ENCODE measurements around the gene ATP6V0A1.
"Not testable (repeated sequence)": the region's sequence is repeated elsewhere in the genome, so short reads cannot be mapped to it uniquely, and the experiment has no call there.

Gene ATP6V0A1

GRCh38 chr17:42475121-42475520, 16.4 kb downstream of the ATP6V0A1 start:
- FAIRE-seq = no peak
- TF ChIP-seq, protein P1, sequence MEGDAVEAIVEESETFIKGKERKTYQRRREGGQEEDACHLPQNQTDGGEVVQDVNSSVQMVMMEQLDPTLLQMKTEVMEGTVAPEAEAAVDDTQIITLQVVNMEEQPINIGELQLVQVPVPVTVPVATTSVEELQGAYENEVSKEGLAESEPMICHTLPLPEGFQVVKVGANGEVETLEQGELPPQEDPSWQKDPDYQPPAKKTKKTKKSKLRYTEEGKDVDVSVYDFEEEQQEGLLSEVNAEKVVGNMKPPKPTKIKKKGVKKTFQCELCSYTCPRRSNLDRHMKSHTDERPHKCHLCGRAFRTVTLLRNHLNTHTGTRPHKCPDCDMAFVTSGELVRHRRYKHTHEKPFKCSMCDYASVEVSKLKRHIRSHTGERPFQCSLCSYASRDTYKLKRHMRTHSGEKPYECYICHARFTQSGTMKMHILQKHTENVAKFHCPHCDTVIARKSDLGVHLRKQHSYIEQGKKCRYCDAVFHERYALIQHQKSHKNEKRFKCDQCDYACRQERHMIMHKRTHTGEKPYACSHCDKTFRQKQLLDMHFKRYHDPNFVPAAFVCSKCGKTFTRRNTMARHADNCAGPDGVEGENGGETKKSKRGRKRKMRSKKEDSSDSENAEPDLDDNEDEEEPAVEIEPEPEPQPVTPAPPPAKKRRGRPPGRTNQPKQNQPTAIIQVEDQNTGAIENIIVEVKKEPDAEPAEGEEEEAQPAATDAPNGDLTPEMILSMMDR (IDR thresholded peaks at IDR 0.05; ENCODE audit: insufficient read depth, missing control alignments) = no peak
- no peak for DNase-seq (ENCODE audit: insufficient read length, low spot score)

DNA sequence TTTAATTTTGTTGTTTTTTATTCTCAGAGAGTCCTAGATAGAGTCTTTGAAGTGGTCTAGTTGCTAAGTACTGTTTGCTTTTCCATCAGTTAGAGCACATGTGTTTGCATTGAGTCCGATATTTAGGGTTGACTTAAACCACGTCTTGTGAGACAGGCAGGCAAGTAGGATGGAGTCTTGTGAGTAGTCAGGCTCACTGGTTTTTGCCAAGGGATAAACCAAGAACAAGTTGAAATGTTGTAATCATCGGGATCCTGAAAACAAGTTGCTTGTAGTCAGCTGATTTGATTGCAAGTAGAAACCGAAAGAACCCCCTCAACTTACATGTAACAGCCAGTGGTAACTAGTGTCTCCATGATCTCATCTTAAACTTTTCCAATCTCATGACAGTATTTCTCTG, 17.2 kb downstream of the ATP6V0A1 start:
- no peak for DNase-seq (ENCODE audit: insufficient read length, low spot score)
- no peak for FAIRE-seq
- TF ChIP-seq, protein P1 (IDR thresholded peaks at IDR 0.05; ENCODE audit: insufficient read depth, missing control alignments) = no peak

- FAIRE-seq (no peak), DNase-seq (ENCODE audit: insufficient read length, low spot score) (no peak)
- TF ChIP-seq, protein P1 (IDR thresholded peaks at IDR 0.05; ENCODE audit: insufficient read depth, missing control alignments) = no peak
Measured at GRCh38 chr17:42476411-42476810, 17.7 kb downstream of the ATP6V0A1 start.

DNA sequence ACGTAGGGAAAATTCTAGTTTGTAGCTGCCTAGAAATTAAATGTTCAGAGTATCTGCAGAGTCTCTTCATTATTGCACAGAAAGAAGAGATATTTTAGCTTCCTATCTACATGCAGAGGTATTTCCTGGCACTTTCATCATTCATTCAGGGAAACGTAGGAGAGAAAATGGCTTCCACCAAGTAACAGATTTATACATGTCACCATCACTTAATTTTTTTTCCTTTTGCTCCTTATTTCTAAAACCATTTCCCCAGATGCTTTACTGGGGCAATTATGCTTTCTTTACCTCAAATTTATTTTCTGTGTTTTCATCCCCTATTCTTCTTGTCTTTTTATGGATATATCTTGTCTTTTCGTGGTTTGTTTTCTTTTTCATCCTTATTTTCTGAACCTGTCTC, 18.5 kb downstream of the ATP6V0A1 start:
- FAIRE-seq (no peak), DNase-seq (ENCODE audit: insufficient read length, low spot score) (no peak)
- TF ChIP-seq, protein P1 (IDR thresholded peaks at IDR 0.05; ENCODE audit: insufficient read depth, missing control alignments) = no peak

DNA sequence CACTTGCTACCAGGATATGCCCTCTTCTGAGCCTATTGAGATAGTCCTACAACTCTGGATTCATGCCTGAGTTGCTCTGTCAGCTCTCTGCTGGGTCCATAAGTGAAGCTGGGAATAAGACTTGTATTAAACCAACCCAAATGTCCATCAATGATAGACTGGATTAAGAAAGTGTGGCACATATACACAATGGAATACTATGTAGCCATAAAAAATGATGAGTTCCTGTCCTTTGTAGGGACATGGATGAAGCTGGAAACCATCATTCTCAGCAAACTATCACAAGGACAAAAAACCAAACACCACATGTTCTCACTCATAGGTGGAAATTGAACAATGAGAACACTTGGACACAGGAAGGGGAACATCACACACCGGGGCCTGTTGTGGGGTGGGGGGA, 19.1 kb downstream of the ATP6V0A1 start:
- FAIRE-seq; DNase-seq (ENCODE audit: insufficient read length, low spot score): not testable (repeated sequence)

GRCh38 chr17:42484304-42484703, 25.6 kb downstream of the ATP6V0A1 start:
- DNase-seq (ENCODE audit: insufficient read length, low spot score) (no peak), FAIRE-seq (no peak)

DNA sequence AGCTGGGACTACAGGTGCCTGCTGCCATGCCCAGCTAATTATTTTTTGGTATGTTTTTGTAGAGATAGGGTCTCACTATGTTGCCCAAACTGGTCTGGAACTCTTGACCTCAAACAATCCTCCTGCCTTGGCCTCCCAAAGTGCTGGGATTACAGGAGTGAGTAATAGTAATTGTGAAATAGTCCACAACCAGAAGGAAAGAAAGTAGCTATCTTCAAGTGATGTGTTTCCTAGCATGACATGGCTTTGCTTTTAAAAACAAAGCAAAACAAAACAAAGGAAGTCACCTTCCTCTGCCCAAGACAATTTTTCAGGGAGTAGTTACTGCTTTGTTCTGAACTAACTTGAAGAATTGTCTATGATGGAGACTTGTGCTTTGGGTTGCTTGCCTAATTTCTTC, 27.0 kb downstream of the ATP6V0A1 start:
- TF ChIP-seq, protein P1 (IDR thresholded peaks at IDR 0.05; ENCODE audit: insufficient read depth, missing control alignments) = no peak
- no peak for DNase-seq (ENCODE audit: insufficient read length, low spot score)
- no peak for FAIRE-seq

More at GRCh38 chr17:42484304-42484703, 25.6 kb downstream of the ATP6V0A1 start:
- TF ChIP-seq, protein P1 (IDR thresholded peaks at IDR 0.05; ENCODE audit: insufficient read depth, missing control alignments) = no peak

DNA sequence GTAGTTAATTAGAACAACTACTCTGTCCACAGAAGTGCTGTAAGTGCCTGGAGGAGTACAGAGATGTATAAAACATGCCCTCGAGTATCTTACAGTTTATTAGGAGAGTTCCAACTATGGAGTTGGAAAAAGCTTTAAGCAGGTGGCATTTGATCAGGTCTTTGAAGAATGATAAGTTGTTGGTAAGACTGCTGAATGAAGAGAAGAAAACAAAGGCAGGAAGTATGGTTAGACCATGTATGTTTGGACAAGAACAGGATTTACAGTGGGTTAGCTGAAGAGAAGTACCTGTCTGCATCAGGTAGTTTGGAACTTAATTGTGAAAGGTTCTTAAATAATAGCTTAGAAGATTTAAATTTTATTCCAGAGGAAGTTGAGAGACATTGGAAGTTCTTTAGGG, 29.4 kb downstream of the ATP6V0A1 start:
- TF ChIP-seq, protein P1 (IDR thresholded peaks at IDR 0.05; ENCODE audit: insufficient read depth, missing control alignments) = no peak
- FAIRE-seq (no peak), DNase-seq (ENCODE audit: insufficient read length, low spot score) (no peak)

All from D721Med (cell line).